Measurements from ENCODE around the gene SUMO3. TPM values are rescaled to one million over a fixed set of nuclear protein-coding genes. Genes with fewer than 3 reads are reported as not detected.
A peak's percentile ranks its signal among the peaks of the same experiment; 100 is the strongest.

Gene SUMO3
- total and polyA plus RNA-seq, 2 donors = 33.7 to 84.2 TPM

GRCh38 chr21:44799646-44800045 lies 18.2 kb downstream of the SUMO3 start:
- Histone ChIP-seq H3K36me3 (ENCODE audit: insufficient read depth) (no peaks in the 10 kb centered on the region), H3K27ac (ENCODE audit: low read depth) (no peak overlapping the region), H3K4me1 (ENCODE audit: insufficient read depth) (peaks cover 2% of the 10 kb centered on the region), H3K4me3 (ENCODE audit: low read depth, low read length) (no peak overlapping the region)
- WGBS = 65% methylated on average over 1 of the region's 1 CpG
- no peak for DNase-seq (ENCODE audit: extremely low spot score)

DNA sequence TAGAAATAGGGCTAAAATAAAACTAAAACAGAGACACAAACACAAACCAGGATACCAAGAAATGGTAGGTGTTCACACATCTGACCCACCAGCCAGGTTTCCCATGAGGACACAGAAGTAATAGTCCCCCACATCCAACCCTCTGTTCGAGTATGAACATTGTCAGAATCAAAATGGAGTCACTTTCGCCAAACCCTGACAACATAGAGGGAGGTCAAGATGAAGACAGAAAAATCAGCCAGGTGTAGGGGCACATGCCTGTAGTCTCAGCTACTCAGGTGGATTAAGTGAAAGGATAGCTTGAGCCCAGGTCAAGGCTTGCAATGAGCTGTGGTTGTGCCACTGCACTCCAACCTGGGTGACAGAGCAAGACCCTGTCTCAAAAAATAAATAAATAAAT lies 20.1 kb downstream of the SUMO3 start:
- 93% methylated on average over 2 of the region's 2 CpGs for WGBS
- H3K4me3 ChIP-seq (ENCODE audit: low read depth, low read length) = no peak overlapping the region

GRCh38 chr21:44795342-44795741 lies 22.5 kb downstream of the SUMO3 start:
- Histone ChIP-seq H3K4me3 (ENCODE audit: low read depth, low read length) (no peak overlapping the region), H3K27ac (ENCODE audit: low read depth) (no peak overlapping the region), H3K4me1 (ENCODE audit: insufficient read depth) (no peaks in the 10 kb centered on the region), H3K36me3 (ENCODE audit: insufficient read depth) (no peaks in the 10 kb centered on the region)
- 92% methylated on average over 11 of the region's 11 CpGs for WGBS
- DNase-seq (ENCODE audit: extremely low spot score) = no peak

More for the DNA sequence above, 20.1 kb downstream of the SUMO3 start:
- DNase-seq (ENCODE audit: extremely low spot score) = no peak
- Histone ChIP-seq H3K27ac (ENCODE audit: low read depth) (no peak overlapping the region), H3K4me1 (ENCODE audit: insufficient read depth) (peaks cover 2% of the 10 kb centered on the region), H3K36me3 (ENCODE audit: insufficient read depth) (no peaks in the 10 kb centered on the region)

GRCh38 chr21:44793592-44794374 lies 24.1 kb downstream of the SUMO3 start:
- H3K36me3 ChIP-seq (ENCODE audit: insufficient read depth) = no peaks in the 10 kb centered on the region
- 30% methylated on average over 4 of the region's 4 CpGs for WGBS
- H3K4me3 ChIP-seq (ENCODE audit: low read depth, low read length) = no peak overlapping the region
- no peak for DNase-seq (ENCODE audit: extremely low spot score)
- H3K4me1 ChIP-seq (ENCODE audit: insufficient read depth) = no peaks in the 10 kb centered on the region
- no peak overlapping the region for H3K27ac ChIP-seq (ENCODE audit: low read depth)

GRCh38 chr21:44792702-44793591 lies 24.9 kb downstream of the SUMO3 start:
- peak; percentile 48 for DNase-seq (ENCODE audit: extremely low spot score)
- WGBS = 20% methylated on average over 10 of the region's 10 CpGs
- no peaks in the 10 kb centered on the region for H3K36me3 ChIP-seq (ENCODE audit: insufficient read depth)
- H3K27ac ChIP-seq (ENCODE audit: low read depth) = no peak overlapping the region
- no peaks in the 10 kb centered on the region for H3K4me1 ChIP-seq (ENCODE audit: insufficient read depth)
- H3K4me3 ChIP-seq (ENCODE audit: low read depth, low read length) = no peak overlapping the region

GRCh38 chr21:44791993-44792392 lies 25.9 kb downstream of the SUMO3 start:
- Histone ChIP-seq H3K4me3 (ENCODE audit: low read depth, low read length) (no peak overlapping the region), H3K36me3 (ENCODE audit: insufficient read depth) (no peaks in the 10 kb centered on the region), H3K4me1 (ENCODE audit: insufficient read depth) (no peaks in the 10 kb centered on the region), H3K27ac (ENCODE audit: low read depth) (no peak overlapping the region)
- DNase-seq (ENCODE audit: extremely low spot score) = no peak
- 96% methylated on average over 5 of the region's 5 CpGs for WGBS

DNA sequence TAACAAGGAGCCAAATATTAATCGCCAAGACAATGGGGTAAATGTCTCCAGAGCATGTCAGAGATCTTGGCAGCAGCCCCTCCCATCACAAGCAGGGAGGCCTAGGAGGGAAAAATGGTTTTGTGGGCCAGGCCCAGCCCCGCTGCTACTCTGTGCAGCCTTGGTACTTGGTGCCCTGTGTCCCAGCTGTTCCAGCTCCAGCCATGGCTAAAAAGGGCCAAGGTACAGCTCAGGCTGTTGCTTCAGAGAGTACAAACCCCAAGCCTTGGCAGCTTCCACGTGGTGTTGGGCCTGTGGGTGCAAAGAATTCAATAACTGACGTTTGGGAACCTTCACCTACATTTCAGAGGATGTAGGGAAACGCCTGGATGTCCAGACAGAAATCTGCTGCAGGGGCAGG lies 26.6 kb downstream of the SUMO3 start:
- no peak overlapping the region for H3K4me3 ChIP-seq (ENCODE audit: low read depth, low read length)
- H3K36me3 ChIP-seq (ENCODE audit: insufficient read depth) = no peaks in the 10 kb centered on the region
- 78% methylated on average over 5 of the region's 5 CpGs for WGBS
- DNase-seq (ENCODE audit: extremely low spot score) = no peak
- no peaks in the 10 kb centered on the region for H3K4me1 ChIP-seq (ENCODE audit: insufficient read depth)
- no peak overlapping the region for H3K27ac ChIP-seq (ENCODE audit: low read depth)

- Histone ChIP-seq H3K4me1 (ENCODE audit: insufficient read depth) (no peaks in the 10 kb centered on the region), H3K4me3 (ENCODE audit: low read depth, low read length) (no peak overlapping the region), H3K36me3 (ENCODE audit: insufficient read depth) (no peaks in the 10 kb centered on the region), H3K27ac (ENCODE audit: low read depth) (no peak overlapping the region)
- DNase-seq (ENCODE audit: extremely low spot score) = no peak
- 91% methylated on average over 3 of the region's 3 CpGs for WGBS
Measured at GRCh38 chr21:44790368-44790767, 27.5 kb downstream of the SUMO3 start.

GRCh38 chr21:44789880-44790279 lies 28.0 kb downstream of the SUMO3 start:
- Histone ChIP-seq H3K36me3 (ENCODE audit: insufficient read depth) (no peaks in the 10 kb centered on the region), H3K4me3 (ENCODE audit: low read depth, low read length) (no peak overlapping the region), H3K27ac (ENCODE audit: low read depth) (no peak overlapping the region), H3K4me1 (ENCODE audit: insufficient read depth) (no peaks in the 10 kb centered on the region)
- 79% methylated on average over 1 of the region's 1 CpG for WGBS
- no peak for DNase-seq (ENCODE audit: extremely low spot score)

DNA sequence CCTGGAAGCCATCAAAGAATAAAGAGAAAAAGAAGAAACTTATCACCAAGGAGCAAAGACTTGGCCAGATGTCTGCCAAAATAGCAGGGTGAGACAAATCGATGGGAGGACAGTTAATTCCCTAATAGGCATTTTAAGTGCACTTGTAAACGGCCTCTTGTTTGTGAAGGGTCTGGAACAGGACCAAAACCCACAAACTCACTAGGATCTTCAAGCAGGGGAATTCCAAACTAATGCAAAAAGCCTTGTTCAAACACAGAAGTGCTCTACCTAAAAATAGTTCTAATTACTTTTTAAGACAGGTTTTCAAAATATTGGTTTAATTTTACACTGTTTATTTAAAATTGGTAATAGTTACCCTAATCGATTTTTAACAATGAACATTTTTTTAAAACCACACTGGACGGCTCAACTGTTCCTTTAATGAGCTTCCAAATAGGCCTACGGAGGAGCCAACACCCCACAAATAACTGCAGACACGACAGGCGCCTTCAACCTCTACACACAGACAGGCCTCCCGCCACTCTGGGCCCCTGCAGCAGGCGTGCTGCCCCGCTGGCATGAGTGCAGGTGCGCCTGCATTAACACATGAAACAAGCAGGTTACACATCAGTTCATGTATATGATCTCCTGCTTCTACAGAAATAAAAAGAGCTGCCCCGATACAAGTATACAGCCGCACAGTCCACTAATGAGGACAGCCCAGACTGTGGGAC lies 32.1 kb downstream of the SUMO3 start:
- Histone ChIP-seq H3K27ac (ENCODE audit: low read depth) (no peak overlapping the region), H3K36me3 (ENCODE audit: insufficient read depth) (no peaks in the 10 kb centered on the region), H3K4me1 (ENCODE audit: insufficient read depth) (no peaks in the 10 kb centered on the region), H3K4me3 (ENCODE audit: low read depth, low read length) (no peak overlapping the region)
- WGBS = 63% methylated on average over 13 of the region's 13 CpGs
- DNase-seq (ENCODE audit: extremely low spot score) = no peak

GRCh38 chr21:44784810-44785209 lies 33.1 kb downstream of the SUMO3 start:
- Histone ChIP-seq H3K36me3 (ENCODE audit: insufficient read depth) (no peaks in the 10 kb centered on the region), H3K27ac (ENCODE audit: low read depth) (no peak overlapping the region), H3K4me1 (ENCODE audit: insufficient read depth) (no peaks in the 10 kb centered on the region), H3K4me3 (ENCODE audit: low read depth, low read length) (no peak overlapping the region)
- DNase-seq (ENCODE audit: extremely low spot score) = no peak
- WGBS = 98% methylated on average over 6 of the region's 6 CpGs

DNA sequence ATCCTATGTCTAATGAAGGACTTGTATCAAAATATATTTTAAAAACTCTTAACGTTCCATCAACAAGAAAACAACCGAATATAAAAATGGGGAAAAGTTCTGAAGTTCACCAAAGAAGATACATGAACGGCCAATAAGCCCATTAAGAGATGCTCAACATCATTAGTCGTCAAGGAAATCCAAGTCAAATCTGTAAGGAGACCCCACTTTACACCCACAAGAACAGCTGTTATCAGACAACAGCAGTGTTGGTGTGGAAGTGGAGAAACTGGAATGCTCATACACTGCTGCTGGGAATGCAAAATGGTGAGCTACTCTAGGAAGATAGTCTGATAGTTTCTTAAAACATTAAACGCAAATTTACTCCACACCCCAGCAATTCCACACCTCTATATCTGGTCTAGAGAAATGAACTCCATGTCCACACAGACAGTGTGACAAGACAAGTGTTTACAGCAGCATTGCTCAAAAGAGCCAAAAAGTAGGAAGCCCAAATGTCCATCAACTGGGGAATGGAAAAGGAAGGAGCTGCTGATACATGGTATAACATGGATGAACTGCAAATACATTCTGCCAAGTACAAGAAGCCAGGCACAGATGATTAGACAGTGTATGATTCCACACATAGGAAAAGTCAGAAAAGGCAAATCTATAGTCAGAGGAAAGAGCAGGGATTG lies 34.7 kb downstream of the SUMO3 start:
- Histone ChIP-seq H3K4me1 (ENCODE audit: insufficient read depth) (no peaks in the 10 kb centered on the region), H3K4me3 (ENCODE audit: low read depth, low read length) (no peak overlapping the region), H3K27ac (ENCODE audit: low read depth) (no peak overlapping the region), H3K36me3 (ENCODE audit: insufficient read depth) (no peaks in the 10 kb centered on the region)
- no peak for DNase-seq (ENCODE audit: extremely low spot score)
- WGBS = 97% methylated on average over 5 of the region's 5 CpGs

- Histone ChIP-seq H3K4me1 (ENCODE audit: insufficient read depth) (no peaks in the 10 kb centered on the region), H3K27ac (ENCODE audit: low read depth) (no peak overlapping the region), H3K4me3 (ENCODE audit: low read depth, low read length) (no peak overlapping the region), H3K36me3 (ENCODE audit: insufficient read depth) (no peaks in the 10 kb centered on the region)
- WGBS = 93% methylated on average over 16 of the region's 16 CpGs
- DNase-seq (ENCODE audit: extremely low spot score) = no peak
Measured at GRCh38 chr21:44780767-44781459, 36.9 kb downstream of the SUMO3 start.

Measured in urinary bladder (tissue), 4 donors.